ENCODE measurements around the gene TNXB.
"Not testable (repeated sequence)": the region's sequence is repeated elsewhere in the genome, so short reads cannot be mapped to it uniquely, and the experiment has no call there.

TNXB gene

DNA sequence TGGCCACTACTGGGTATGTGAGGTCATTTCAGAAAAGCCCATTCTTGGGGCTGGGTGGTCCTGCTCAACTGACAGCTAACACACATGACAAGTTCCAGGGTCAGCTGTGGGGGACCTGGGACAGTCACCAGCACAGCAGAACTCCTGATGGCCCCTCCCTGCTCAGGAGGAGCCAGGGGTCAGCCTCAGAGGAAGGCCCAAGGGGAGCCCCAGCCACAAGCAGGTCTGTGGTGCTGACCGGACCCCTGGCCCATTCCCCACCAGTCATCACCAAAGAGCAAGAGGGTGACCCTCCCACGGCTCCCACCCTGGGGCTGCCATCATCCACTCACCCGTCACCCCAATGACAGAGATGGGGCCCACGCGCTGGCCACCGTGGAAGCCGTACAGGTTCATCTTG is 52.9 kb downstream of the TNXB start:
- DNase-seq (ENCODE audit: low spot score) = no peak

DNA sequence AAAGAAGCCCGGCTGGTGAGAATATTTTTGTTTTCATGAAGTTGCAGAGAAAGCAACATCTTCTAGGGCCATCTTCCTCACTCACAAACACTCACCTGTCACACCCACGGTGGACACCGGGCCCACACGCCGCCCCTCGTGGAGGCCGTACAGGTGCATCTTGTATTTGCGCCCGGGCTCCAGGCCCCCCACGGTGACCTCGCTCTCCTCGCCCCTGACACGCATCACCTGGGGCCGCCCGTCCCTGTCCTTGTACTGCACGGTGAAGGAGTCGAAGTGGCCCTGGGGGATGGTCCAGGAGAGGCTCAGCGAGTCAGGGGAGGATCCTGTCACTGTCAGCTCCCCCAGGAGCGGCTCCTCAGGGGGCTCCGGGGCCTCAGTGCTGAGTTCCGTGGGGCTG is 53.4 kb downstream of the TNXB start:
- DNase-seq (ENCODE audit: low spot score) = not testable (repeated sequence)

DNA sequence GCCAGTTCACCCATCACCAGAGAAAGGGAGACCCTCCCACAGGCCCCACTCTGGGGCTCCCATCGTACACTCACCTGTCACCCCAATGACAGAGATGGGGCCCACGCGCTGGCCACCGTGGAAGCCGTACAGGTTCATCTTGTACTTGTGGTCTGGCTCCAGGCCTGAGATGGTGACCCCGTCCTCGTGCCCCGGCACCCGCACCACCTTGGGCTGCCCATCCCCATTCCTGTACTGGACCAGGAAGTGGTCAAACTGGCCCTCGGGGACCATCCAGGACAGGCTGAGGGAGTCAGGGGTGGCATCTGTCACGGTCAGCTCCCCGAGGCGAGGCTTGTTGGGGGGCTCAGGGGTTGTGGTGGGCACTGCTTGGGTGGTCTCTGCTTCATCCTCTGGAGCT is 55.8 kb downstream of the TNXB start:
- not testable (repeated sequence) for DNase-seq (ENCODE audit: low spot score)

DNA sequence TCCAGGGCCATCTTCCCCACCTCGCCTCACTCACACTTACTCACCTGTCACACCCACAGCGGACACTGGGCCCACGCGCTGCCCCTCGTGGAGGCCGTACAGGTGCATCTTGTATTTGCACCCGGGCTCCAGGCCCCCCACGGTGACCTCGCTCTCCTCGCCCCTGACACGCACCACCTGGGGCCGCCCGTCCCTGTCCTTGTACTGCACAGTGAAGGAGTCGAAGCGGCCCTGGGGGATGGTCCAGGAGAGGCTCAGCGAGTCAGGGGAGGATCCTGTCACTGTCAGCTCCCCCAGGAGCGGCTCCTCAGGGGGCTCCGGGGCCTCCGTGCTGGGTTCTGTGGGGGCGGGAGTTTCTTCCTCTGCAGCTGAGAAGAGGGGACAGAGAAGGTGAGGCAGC is 56.5 kb downstream of the TNXB start:
- DNase-seq (ENCODE audit: low spot score) = not testable (repeated sequence)

DNA sequence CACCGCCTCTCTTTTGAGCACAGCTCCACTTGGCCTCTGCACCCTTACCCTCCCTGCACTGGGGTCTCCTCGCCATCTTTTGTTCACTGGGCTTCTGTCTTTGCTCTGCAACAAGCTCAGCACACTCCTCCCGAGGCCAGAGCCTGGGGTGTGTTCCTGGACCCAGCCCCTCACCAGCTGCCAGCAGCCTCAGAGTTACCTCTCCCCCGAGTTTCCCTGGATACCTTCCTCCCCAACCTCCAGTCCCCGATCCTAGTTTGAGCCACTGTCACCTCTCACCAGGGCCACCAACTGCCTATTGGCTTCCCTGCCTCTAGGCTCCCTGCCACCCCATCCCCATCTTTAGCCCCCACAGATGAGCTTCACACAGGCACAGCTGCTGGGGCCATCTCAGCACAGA is 58.6 kb downstream of the TNXB start:
- DNase-seq (ENCODE audit: low spot score) = no peak

DNA sequence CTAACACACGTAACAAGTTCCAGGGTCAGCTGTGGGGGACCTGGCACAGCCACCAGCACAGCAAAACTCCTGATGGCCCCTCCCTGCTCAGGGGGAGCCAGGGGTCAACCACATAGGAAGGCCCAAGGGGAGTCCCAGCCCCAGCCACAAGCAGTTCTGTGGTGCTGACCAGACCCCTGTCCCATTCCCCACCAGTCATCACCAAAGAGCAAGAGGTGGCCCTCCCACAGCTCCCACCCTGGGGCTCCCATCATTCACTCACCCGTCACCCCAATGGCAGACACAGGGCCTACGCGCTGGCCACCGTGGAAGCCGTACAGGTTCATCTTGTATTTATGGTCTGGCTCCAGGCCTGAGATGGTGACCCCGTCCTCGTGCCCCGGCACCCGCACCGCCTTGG is 59.4 kb downstream of the TNXB start:
- DNase-seq (ENCODE audit: low spot score) = not testable (repeated sequence)

DNA sequence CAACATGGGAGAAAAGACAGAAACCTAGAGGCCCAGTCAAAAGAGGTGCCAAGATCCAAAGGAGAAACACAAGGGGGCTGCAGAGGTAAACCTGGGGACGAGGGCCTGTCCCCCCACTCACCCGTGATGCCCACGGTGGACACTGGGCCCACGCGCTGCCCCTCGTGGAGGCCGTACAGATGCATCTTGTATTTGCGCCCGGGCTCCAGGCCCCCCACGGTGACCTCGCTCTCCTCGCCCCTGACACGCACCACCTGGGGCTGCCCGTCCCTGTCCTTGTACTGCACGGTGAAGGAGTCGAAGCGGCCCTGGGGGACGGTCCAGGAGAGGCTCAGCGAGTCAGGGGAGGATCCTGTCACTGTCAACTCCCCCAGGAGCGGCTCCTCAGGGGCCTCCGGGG is 60.0 kb downstream of the TNXB start:
- not testable (repeated sequence) for DNase-seq (ENCODE audit: low spot score)

DNA sequence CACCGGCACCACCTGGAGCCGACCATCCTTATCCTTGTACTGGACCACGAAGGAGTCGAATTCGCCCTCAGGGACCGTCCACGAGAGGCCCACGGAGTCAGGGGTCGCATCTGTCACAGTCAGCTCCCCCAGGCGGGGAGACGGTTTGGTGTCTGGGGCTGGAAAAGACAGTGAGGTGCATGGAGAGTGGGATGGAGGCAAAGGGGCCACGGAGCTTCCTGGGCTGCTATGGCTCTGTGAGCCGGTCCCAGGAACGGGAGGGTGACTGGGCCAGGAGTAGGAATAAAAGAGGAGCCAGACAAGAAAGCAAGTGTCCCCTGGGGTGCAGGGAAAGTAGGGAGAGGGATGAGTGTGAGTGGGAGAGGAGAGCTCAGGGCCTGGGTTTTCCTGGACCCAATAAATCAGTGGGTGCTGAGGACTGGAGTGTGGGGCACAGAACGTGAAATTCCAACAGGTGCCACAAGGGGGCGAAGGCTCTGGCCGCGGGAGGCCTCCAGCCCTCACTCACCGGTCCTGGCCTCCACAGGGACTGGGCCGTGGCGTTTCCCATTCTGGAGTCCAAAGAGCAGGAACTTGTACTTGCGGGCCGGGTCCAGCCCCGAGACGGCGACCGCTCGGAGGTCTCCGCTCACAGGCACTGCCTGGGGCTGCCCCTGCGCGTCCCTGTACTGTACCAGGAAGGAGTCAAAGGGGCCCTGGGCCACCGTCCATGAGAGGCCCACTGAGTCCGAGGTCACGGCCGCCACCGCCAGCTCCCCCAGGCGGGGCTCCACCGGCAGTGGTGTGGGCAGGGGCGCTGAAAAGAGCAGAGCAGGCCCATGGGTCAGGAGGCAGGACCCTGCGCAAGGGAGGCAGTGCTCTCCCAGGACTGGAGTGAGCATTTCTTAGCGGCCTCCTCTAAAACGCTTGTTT is 61.0 kb downstream of the TNXB start:
- DNase-seq (ENCODE audit: low spot score) = peak; percentile 53

DNA sequence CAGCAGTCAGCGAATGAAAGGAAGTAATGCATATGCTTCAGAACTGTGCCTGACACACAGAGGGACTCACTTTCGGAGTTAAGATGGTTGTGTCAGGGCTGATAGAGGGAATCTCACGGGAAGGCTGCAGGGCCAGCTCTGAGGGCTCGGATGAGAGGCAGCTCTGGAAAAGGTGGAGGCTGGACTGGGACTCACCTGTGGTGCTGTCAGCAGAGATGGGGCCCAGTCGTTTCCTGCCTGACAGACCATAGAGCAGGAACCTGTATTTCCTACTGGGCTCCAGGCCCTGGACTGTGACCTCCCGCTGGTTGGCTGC is 61.6 kb downstream of the TNXB start:
- no peak for DNase-seq (ENCODE audit: low spot score)

DNA sequence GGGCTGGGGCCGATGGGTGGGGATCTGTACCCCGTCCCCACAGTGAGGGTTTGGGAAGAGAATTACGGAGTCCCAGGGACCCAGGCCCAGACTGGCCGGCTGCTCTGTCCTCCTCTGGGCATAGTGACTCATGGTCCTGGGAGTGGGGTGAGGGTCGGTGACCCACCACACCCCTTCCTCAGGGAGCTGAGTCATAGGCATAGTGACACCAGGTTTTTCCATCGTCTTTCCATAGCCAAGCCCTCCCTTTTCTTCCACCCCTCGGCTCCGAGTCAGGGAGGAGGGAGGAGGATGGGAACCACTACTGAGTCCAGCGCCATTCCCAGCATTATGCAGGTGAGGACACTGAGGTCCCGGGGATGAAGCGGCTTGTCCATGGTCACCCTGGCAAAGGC is 62.1 kb downstream of the TNXB start:
- DNase-seq (ENCODE audit: low spot score) = peak; percentile 17

DNA sequence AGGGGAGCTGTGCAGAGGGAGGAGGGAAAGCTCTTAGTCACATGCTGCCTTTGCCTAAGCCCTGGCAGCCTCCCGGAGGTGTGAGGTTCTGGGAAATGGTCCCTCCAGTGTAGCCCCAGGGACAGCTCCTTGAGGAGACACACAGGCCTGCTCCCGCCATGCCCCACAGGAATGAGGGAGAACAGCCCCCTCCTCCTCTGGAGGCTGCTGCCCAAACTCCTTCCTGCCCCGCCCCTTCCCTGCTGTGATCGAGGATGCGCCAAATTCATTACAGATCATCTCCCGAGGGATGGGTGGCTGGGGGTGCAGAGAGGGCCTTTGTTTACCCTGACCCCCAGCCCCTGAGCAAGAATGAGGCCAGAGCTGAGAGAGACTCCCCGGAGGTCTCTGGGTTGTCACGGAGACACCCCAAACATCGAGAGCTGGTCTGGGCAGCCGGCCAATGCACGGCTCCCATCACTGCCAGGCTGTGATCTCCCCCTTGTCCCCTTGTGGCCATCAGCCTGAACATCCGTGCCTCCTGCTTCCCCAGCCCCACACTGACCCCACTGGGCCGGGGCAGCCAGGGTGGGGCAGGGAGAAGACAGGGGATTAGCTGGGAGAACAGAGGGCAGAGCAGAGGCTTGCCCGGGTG is 62.6 kb downstream of the TNXB start:
- no peak for DNase-seq (ENCODE audit: low spot score)

DNA sequence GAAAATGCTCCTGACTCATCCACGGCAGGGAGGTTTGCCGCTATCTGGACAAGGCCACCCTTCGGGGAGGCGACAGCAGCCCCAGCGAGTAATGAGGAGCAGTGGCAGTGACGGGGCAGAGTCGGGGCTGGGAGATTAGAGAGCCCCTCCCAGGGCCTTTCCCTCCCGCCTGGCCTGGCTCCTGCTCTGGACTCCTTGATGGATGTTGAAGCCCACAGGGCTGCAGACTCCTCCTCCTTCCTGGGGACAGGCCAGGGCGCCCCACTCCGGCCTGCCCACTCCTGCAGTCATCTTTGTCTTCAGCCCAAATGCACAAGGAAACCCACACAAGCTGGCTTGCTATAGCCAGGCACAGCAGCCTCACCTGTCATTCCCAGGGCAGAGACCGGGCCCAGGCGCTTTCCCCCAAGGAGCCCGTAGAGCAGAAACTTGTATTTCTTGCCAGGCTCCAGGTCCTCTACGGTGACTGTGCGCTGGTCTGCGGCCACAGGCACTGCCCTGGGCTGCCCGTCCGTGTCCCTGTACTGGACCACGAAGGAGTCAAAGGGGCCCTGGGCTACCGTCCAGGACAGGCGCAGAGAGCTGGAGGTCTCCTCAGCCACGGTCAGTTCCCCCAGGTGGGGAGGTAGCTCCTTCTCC is 63.2 kb downstream of the TNXB start:
- DNase-seq (ENCODE audit: low spot score) = no peak

DNA sequence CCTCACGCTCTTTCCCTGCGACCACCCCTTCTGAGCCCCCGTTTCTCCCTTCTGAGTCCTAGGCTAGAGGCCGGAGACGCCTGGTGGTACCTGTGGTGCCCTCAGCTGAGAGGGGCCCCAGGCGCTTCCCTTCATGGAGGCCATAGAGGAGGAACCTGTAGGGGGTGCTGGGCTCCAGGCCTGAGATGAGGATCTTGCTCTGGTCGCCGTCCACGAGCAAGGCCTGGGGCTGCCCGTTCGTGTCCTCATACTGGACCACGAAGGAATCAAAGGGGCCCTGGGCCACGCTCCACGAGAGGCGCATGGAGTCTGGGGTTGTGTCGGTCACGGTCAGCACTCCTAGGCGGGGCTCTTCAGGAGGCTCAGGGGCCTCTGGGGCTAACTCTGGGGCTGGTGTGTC is 64.2 kb downstream of the TNXB start:
- not testable (repeated sequence) for DNase-seq (ENCODE audit: low spot score)

DNA sequence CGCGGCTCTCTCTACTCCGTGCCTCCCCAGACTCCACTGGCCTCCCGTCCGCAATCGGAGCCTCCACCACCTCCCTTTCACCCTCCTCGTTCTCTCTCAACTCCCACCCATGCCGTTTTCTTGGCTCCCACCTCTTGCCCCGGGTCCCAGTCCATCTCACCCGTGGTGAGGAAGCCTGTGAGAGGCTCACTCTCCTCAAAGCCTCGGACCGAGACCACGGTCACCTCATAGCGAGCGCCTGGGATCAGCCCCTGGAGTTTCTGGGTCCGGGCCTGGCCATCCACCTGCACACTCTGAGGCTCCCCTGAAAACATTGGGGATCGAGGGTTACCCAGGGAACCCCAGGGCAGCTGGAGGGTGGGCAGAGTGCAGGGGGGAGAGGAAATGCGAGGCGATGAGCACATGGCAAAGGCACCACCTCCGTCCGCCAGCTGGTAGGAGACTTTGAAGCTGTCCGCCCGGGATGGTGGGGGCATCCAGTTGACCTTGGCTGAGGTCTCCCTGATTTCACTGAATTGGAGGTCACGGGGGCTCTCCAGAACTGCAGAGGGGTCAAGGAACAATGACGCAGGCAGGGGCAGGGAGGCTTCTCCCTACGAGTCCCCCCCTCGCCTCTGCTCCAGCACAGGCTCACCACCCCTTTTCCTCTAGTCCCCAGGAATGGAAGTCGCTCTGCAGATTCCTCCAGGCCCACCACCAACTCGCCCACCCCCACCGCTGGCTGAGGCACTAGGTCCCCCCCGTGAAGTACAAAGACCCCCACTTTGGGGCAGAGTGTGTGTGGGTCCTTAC is 65.4 kb downstream of the TNXB start:
- DNase-seq (ENCODE audit: low spot score) = not testable (repeated sequence)

DNA sequence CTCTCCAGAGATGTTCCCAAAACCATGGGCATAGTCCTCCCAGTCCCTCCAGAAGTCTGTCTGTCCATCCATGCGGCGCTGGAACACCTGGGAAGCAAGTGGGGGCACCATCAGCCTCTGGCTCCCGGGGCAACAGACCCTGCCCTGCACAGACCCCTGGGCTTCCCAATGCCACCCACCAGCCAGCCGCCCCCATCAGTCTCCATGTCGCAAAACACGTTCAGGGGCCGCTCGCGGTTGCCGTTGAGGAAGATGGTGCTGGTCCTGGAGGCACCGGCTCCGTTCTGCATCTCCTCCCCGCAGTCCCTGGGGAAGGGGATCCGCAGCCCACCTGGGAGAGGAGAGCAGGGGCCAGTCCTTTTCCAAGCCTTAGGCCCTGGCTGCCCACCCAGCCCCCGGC is 66.9 kb downstream of the TNXB start:
- not testable (repeated sequence) for DNase-seq (ENCODE audit: low spot score)

DNA sequence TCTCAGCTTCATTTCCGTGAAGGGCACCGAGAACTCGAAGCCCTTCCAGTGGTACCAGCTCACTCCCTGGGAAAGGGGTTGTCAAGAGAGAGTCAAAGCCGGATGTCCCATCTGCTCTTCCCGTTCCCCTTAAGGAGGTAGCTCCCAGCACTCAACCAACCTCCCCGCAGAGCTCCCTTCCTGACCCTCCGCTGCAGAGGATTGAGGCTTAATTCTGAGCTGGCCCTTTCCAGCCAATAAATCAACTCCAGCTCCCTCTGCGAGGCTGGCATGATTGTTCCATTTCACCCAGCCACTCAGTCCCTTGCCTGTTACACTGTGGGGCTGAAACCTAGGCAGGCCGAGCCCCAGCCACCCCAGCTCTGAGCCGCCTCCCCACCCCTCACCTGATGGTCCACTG is 67.8 kb downstream of the TNXB start:
- not testable (repeated sequence) for DNase-seq (ENCODE audit: low spot score)

DNA sequence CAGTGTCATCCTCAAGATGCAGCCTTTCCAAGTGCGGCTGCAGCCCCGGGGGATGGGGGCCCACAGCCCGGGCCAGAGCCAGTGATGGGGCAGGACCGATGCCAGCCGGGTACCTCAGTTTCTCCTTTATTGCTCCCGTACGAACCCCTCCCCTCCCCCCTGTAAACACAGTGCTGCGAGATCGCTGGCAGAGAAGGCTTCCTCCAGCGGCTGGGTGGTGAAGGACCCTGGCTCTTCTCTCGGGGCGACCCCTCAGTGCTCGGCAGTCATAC is 68.2 kb downstream of the TNXB start:
- not testable (repeated sequence) for DNase-seq (ENCODE audit: low spot score)

DNA sequence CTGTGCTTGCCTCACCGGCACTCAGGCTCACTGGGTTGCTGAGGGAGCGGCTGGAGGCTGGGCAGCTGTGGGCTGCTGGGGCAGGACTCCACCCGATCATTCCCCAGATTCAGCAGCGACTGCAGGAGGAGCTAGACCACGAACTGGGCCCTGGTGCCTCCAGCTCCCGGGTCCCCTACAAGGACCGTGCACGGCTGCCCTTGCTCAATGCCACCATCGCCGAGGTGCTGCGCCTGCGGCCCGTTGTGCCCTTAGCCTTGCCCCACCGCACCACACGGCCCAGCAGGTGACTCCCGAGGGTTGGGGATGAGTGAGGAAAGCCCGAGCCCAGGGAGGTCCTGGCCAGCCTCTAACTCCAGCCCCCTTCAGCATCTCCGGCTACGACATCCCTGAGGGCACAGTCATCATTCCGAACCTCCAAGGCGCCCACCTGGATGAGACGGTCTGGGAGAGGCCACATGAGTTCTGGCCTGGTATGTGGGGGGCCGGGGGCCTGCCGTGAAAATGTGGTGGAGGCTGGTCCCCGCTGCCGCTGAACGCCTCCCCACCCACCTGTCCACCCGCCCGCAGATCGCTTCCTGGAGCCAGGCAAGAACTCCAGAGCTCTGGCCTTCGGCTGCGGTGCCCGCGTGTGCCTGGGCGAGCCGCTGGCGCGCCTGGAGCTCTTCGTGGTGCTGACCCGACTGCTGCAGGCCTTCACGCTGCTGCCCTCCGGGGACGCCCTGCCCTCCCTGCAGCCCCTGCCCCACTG is 68.7 kb downstream of the TNXB start:
- not testable (repeated sequence) for DNase-seq (ENCODE audit: low spot score)

DNA sequence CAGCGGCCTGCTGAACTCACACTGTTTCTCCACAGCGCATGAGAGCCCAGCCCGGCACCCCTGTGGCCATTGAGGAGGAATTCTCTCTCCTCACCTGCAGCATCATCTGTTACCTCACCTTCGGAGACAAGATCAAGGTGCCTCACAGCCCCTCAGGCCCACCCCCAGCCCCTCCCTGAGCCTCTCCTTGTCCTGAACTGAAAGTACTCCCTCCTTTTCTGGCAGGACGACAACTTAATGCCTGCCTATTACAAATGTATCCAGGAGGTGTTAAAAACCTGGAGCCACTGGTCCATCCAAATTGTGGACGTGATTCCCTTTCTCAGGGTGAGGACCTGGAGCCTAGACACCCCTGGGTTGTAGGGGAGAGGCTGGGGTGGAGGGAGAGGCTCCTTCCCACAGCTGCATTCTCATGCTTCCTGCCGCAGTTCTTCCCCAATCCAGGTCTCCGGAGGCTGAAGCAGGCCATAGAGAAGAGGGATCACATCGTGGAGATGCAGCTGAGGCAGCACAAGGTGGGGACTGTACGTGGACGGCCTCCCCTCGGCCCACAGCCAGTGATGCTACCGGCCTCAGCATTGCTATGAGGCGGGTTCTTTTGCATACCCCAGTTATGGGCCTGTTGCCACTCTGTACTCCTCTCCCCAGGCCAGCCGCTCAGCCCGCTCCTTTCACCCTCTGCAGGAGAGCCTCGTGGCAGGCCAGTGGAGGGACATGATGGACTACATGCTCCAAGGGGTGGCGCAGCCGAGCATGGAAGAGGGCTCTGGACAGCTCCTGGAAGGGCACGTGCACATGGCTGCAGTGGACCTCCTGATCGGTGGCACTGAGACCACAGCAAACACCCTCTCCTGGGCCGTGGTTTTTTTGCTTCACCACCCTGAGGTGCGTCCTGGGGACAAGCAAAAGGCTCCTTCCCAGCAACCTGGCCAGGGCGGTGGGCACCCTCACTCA is 69.5 kb downstream of the TNXB start:
- DNase-seq (ENCODE audit: low spot score) = not testable (repeated sequence)

DNA sequence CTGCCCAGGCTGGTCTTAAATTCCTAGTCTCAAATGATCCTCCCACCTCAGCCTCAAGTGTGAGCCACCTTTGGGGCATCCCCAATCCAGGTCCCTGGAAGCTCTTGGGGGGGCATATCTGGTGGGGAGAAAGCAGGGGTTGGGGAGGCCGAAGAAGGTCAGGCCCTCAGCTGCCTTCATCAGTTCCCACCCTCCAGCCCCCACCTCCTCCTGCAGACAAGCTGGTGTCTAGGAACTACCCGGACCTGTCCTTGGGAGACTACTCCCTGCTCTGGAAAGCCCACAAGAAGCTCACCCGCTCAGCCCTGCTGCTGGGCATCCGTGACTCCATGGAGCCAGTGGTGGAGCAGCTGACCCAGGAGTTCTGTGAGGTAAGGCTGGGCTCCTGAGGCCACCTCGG is 70.3 kb downstream of the TNXB start:
- DNase-seq (ENCODE audit: low spot score) = not testable (repeated sequence)

Measured in kidney tubule cell (primary cell).